ENCODE results near the gene TAS2R43.

GRCh38 chr12:11107719-11108118, 15.6 kb upstream of the TAS2R43 start:
- TF ChIP-seq EZH2 (IDR thresholded peaks at IDR 0.05), result no peak
- TF ChIP-seq POLR2A (IDR thresholded peaks at IDR 0.05; ENCODE audit: borderline replicate concordance, extremely low read depth, insufficient read depth, insufficient read length), result no peak
- TF ChIP-seq, protein P1, sequence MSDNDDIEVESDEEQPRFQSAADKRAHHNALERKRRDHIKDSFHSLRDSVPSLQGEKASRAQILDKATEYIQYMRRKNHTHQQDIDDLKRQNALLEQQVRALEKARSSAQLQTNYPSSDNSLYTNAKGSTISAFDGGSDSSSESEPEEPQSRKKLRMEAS (IDR thresholded peaks at IDR 0.05), result no peak
- no peak for TF ChIP-seq EZH2phosphoT487 (IDR thresholded peaks at IDR 0.05; ENCODE audit: borderline replicate concordance)
- TF ChIP-seq, protein P2, sequence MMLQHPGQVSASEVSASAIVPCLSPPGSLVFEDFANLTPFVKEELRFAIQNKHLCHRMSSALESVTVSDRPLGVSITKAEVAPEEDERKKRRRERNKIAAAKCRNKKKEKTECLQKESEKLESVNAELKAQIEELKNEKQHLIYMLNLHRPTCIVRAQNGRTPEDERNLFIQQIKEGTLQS (IDR thresholded peaks at IDR 0.05), result no peak
- TF ChIP-seq EGR1 (IDR thresholded peaks at IDR 0.05; ENCODE audit: low read depth), result no peak
